Retinal pigment epithelial cell (primary cell): ENCODE results near the gene TBATA.
"Not testable (repeated sequence)": the region's sequence is repeated elsewhere in the genome, so short reads cannot be mapped to it uniquely, and the experiment has no call there.

Experiments used
- DNase-seq: peaks from one replicate; pipeline ENCODE4 v3.0.0-alpha.2; 2010; ENCODE audit warnings: low read depth
- H3K4me3 ChIP-seq: 2 replicates; pipeline ENCODE4 v1.5.1; 2011; ENCODE audit warnings: mild to moderate bottlenecking, low read length, control low read depth, moderate library complexity
- CTCF ChIP-seq: conservative IDR thresholded peaks from 2 replicates; pipeline ENCODE4 v1.5.1; 2011; ENCODE audit warnings: low read depth, low read length, control low read depth, inconsistent platforms

The TBATA gene

GRCh38 chr10:70773461-70773860 lies 11.7 kb downstream of the TBATA start:
- DNase-seq: no peak
- H3K4me3 ChIP-seq: no peak overlapping the region
- no peak for TF ChIP-seq CTCF

DNA sequence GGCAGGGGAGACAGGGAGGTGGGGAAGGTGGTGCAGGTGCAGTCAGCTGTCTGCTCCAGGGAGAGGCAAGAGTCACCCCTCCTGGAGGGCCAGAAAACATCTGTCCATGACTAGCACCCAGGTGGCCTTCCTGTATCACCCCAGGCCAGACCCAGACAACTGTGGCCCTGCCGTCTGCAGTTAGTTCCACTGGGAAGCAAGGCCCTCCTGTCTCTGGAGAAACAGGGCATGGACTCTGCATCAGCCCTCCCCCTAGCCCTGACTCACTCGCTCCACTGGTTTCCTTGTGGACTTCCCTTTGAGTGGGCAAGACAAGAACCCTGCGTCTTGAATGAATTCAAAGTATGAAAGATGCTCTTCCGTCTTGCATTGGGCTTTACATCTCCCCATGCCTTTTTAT lies 12.6 kb downstream of the TBATA start:
- TF ChIP-seq CTCF: no peak
- DNase-seq: no peak
- H3K4me3 ChIP-seq: no peak overlapping the region

- no peak overlapping the region for H3K4me3 ChIP-seq
- no peak for TF ChIP-seq CTCF
- no peak for DNase-seq
These were observed 13.6 kb downstream of the TBATA start for GRCh38 chr10:70771311-70772194.

DNA sequence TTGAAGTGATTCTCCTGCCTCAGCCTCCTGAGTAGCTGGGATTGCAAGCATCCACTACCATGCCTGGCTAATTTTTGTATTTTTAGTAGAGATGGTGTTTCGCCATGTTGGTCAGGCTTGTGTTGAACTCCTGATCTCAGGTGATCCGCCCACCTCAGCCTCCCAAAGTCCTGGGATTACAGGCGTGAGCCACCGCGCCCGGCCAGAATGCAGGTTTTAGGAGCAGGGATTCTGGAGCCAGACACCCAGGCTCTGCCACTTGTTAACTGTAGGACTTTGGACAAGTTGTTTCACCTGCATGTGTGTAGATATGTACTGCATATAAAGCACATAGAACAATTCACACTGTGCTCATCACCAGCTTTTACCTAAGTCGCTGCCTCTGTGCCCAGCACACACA lies 14.7 kb downstream of the TBATA start:
- not testable (repeated sequence) for DNase-seq, H3K4me3 ChIP-seq

DNA sequence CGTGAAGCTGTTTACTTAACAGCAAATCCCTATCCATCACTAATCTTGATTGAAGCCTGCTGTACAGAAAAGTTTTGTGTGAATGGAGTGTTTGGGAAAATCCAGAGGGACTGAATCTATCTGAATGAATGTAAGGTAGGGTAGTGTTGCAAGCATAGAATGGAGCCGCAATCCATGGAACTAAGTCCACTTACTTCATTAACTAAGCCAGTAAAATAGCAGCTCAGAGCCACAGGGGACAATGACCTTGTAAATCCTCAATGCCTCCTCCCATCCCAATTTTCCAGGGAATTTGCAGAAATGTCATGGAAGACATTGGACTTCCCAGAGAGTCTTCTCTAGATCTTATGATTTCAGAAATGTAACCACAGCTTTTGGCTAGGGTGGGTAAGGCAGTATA lies 15.2 kb downstream of the TBATA start:
- no peak for TF ChIP-seq CTCF
- no peak overlapping the region for H3K4me3 ChIP-seq
- no peak for DNase-seq

- TF ChIP-seq CTCF: no peak
- no peak for DNase-seq
- no peak overlapping the region for H3K4me3 ChIP-seq
These were observed 16.1 kb downstream of the TBATA start for GRCh38 chr10:70769121-70769520.

GRCh38 chr10:70768026-70768685 lies 17.0 kb downstream of the TBATA start:
- DNase-seq: not testable (repeated sequence)

DNA sequence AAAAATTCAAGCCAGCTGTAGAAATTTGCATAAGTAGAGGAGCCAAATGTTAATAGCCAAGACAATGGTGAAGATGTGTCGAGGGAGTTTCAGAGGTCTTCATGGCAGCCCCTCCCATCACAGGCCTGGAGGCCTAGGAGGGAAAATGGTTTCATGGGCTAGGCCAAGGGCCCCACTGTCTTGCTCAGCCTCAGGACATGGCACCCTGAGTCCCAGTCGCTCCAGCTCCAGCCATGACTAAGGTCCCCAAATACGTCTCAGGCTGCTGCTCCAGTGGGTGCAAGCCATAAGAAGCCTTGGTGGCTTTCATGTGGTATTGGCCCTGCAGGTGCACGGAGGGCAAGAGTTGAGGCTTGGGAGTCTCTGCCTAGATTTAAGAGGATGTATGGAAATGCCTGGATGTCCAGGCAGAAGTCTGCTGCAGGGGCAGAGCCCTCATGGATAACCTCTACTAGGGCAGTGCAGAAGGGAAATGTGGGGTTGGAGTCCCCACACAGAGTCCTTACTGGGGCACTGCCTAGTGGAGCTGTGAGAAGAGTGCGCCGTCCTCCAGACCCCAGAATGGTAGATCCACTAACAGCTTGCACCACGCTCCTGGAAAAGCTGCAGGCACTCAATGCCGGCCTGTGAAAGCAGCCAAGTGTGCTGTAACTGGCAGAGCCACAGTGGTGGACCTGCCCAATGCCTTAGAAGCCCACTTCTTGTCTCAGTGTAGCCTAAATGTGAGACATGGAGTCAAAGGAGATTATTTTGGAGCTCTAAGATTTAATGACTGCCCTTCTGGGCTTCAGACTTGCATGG lies 19.2 kb downstream of the TBATA start:
- DNase-seq: no peak
- no peak overlapping the region for H3K4me3 ChIP-seq
- no peak for TF ChIP-seq CTCF

More at GRCh38 chr10:70768026-70768685, 17.0 kb downstream of the TBATA start:
- not testable (repeated sequence) for H3K4me3 ChIP-seq
